Stimulated activated CD4-positive, alpha-beta T cell treated with anti-CD3 and anti-CD28 coated beads, TNF-alpha, amount 100 ng/mL, for 4 hours (primary cell): ENCODE results near the gene FITM2.
"Not testable (repeated sequence)": the region's sequence is repeated elsewhere in the genome, so short reads cannot be mapped to it uniquely, and the experiment has no call there.

Source experiments
- DNase-seq, 3 experiments: peaks; one replicate each; pipeline ENCODE4 v3.0.0-alpha.2; 2020; ENCODE audit warnings: low read depth in 3 of 3

FITM2 gene

GRCh38 chr20:44310664-44311639, at the start of gene FITM2:
Gene FITM2, minus strand, starts transcription at chr20:44311202. Its CDS starts 54 bp downstream, at chr20:44311148.
- DNase-seq = peak; percentile 95 to 96 (median 96)

GRCh38 chr20:44360221-44360620, 49.2 kb upstream of the FITM2 start:
- no peak for DNase-seq

GRCh38 chr20:44358776-44359175, 47.8 kb upstream of the FITM2 start:
- DNase-seq = no peak

- DNase-seq = no peak
These were observed 46.6 kb upstream of the FITM2 start for GRCh38 chr20:44357555-44358125.

- DNase-seq = no peak
These were observed 46.0 kb upstream of the FITM2 start for GRCh38 chr20:44357020-44357419.

GRCh38 chr20:44356353-44356723, 45.3 kb upstream of the FITM2 start:
- no peak for DNase-seq

GRCh38 chr20:44355498-44356352, 44.7 kb upstream of the FITM2 start, which contains the start of gene HNF4A:
Gene HNF4A, plus strand, starts transcription at chr20:44355699. Its CDS starts 106 bp downstream, at chr20:44355805.
- no peak for DNase-seq

- DNase-seq = no peak
These were observed 44.0 kb upstream of the FITM2 start for GRCh38 chr20:44354979-44355497.

GRCh38 chr20:44350567-44350966, 39.6 kb upstream of the FITM2 start:
- no peak for DNase-seq

- DNase-seq = no peak
These were observed 38.3 kb upstream of the FITM2 start for GRCh38 chr20:44349349-44349748.

- no peak for DNase-seq
These were observed 37.2 kb upstream of the FITM2 start for GRCh38 chr20:44348168-44348659.

GRCh38 chr20:44345941-44346340, 34.9 kb upstream of the FITM2 start:
- DNase-seq = not testable (repeated sequence)

- no peak for DNase-seq
These were observed 34.1 kb upstream of the FITM2 start for GRCh38 chr20:44345147-44345546.

GRCh38 chr20:44344723-44345122, 33.7 kb upstream of the FITM2 start:
- no peak for DNase-seq

- DNase-seq = no peak
These were observed 32.2 kb upstream of the FITM2 start for GRCh38 chr20:44343162-44343675.

- DNase-seq = no peak
These were observed 31.2 kb upstream of the FITM2 start for GRCh38 chr20:44342248-44342647.

- no peak for DNase-seq
These were observed 25.9 kb upstream of the FITM2 start, which contains the start of gene R3HDML for GRCh38 chr20:44336725-44337380. Gene R3HDML, plus strand, starts transcription at chr20:44337043. Its CDS starts 115 bp downstream, at chr20:44337158.

- no peak for DNase-seq
These were observed 25.1 kb upstream of the FITM2 start for GRCh38 chr20:44336086-44336485.

- DNase-seq = no peak
These were observed 24.7 kb upstream of the FITM2 start for GRCh38 chr20:44335675-44336074.

- no peak for DNase-seq
These were observed 23.7 kb upstream of the FITM2 start for GRCh38 chr20:44334709-44335108.

GRCh38 chr20:44334306-44334705, 23.3 kb upstream of the FITM2 start:
- no peak for DNase-seq
